NCI-H128 (cell line): ENCODE results near the gene OR2L3.
"Not testable (repeated sequence)": the region's sequence is repeated elsewhere in the genome, so short reads cannot be mapped to it uniquely, and the experiment has no call there.

Source experiments
- DNase-seq: peaks from one replicate; lab custom pipeline; 2025; ENCODE audit not compliant: unreplicated experiment; lab: John Stamatoyannopoulos, UW

OR2L3 gene, protein sequence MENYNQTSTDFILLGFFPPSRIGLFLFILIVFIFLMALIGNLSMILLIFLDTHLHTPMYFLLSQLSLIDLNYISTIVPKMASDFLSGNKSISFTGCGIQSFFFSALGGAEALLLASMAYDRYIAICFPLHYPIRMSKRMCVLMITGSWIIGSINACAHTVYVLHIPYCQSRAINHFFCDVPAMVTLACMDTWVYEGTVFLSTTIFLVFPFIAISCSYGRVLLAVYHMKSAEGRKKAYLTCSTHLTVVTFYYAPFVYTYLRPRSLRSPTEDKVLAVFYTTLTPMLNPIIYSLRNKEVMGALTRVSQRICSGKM

DNA sequence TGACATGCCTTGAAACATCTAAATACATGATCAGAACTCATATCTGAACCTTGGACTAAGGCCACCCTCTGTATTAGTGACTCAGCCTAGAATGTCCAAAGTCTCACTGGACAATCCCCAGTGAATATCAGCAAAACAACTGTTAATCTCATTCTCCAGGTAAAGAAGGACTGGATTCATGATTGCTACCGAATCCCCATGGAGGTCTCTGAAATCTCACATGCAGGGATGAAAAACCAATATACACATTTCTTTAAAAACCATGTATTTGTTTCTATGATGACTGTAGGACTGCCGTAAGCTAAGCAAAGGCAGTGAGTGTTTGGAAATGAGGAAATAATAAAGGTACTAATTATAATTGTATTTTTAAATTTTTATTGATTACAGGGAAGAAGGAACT lies at the start of gene OR2L3:
Gene OR2L3 (plus strand): TSS at position 301 of the 400 bp plus-strand sequence. CDS start 13,846 bp downstream, outside the sequence.
- no peak for DNase-seq

DNA sequence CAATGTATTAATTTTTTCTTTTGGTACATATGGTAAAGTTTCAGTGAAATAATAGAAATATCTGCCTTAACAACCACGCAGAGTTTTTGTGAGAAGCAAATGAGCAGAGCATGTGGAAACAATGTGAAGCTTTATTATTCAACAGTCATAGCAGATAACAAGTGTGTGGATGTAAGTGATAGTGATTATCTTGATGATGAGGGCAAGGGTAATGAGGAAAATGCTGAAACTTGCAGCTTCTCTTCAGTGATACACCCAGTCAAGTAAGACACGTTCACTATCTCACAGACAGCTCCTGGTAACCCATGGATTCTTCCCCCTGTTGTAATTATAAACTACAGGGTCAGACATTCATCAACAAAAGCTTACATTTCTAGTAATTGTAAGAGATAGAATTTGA lies 47.8 kb upstream of the OR2L3 start:
- DNase-seq, result no peak

DNA sequence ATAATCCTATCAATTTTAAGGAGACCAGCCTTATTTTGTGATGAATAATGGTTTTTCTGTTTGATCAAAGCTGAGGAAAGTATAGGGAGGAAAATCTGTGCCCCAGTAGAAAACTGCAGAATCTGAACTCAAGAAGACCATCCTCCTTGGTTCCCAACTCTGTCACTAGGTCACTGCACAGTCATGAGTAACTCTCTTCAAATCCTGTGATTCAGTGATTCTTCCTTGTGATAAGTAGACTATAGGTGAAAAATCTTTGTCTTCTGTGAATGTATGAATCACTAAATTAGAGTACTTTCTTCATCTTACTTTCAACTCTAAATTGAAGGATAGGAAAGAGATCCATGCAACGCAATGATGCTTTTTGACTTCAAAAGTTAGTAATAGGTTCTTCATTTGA lies 46.5 kb upstream of the OR2L3 start:
- DNase-seq, result no peak

DNA sequence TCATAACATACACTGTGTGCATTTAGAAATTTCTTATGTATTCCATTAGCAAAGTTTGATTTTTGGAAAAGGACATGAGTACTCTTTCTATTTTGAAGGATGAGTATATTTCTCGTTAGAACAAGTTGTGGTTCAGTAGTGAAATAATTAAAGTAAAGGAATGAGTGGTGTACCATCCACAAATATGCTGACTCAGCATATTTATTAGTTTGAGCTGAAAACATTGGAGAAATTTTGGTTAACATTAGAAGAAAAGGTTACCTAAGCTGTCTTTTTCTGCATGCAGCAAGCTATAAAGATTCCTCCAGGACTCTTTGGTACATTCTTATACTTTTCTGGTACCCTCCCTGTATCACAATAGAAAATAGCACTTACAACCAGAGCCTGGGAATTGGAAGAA lies 38.9 kb upstream of the OR2L3 start:
- DNase-seq, result no peak

DNA sequence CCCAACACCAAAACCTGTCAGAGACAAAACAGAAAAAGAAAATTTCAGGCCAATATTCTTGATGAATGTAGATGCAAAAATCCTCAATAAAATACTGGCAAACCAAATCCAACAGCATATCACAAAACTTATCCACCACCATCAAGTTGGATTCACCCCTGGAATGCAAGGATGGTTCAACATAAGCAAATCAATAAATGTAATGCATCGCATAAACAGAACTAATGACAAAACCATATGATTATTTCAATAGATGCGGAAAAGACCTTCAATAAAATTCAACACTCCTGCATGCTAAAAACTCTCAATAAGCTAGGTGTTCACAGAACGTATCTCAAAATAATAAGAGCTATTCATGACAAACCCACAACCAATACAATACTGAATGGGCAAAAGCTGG lies 37.0 kb upstream of the OR2L3 start:
- DNase-seq, result no peak

DNA sequence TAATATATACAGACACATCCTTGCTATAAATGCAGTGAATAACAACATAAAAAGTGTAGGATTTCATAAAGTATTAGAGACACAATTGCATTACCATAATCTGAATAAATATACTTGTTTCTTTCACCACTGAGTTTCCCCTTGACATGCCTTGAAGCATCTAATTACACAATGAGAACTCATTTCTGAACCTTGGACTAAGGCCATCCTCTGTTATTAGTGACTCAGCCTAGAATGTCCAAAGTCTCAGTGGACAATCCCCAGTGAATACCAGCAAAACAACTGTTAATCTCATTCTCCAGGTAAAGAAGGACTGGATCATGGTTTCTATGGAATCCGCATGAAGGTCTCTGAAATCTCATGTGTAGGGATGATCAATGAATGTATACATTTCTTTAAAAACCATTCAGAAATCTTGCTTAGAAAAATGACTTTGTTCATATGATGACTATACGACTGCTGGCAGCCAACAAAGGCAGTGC lies 33.4 kb upstream of the OR2L3 start, which contains the start of gene OR2L5:
Gene OR2L5 (plus strand): TSS at position 432 of the 482 bp plus-strand sequence. CDS start 8,288 bp downstream, outside the sequence.
- no peak for DNase-seq

DNA sequence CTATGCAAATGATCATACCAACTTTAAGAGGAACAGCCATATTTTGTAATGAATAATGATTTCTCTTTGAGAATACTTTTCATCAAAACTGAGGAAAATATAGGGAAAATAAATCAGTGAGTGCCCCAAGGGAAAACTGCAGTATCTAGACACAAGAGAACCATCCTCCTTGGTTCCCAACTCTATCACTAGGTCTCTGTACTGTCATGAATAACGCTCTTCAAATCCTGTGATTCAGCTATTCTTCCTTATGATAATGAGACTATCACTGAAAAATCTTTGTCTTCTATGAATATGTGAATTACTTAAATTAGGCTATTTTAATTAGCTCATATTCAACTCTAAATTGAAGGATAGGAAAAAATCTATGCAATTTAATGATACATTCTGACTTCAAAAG lies 30.8 kb upstream of the OR2L3 start:
- DNase-seq, result no peak

DNA sequence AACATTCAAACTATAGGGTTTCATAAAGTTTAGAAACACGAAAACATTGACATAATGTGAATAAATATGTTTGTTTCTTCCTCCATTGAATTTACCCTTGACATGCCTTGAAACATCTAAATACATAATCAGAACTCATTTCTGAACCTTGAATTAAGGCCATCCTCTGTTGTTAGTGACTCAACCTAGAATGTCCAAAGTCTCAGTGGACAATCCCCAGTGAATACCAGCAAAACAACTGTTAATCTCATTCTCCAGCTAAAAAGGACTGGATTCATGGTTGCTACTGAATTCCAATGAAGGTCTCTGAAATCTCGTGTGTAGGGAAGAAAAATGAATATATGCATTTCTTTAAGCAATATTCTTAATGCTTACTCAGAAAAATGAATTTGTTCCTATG lies 16.9 kb upstream of the OR2L3 start, which contains the start of gene OR2L2:
Gene OR2L2 (plus strand): TSS at position 301 of the 400 bp plus-strand sequence. CDS start 8,198 bp downstream, outside the sequence.
- no peak for DNase-seq

DNA sequence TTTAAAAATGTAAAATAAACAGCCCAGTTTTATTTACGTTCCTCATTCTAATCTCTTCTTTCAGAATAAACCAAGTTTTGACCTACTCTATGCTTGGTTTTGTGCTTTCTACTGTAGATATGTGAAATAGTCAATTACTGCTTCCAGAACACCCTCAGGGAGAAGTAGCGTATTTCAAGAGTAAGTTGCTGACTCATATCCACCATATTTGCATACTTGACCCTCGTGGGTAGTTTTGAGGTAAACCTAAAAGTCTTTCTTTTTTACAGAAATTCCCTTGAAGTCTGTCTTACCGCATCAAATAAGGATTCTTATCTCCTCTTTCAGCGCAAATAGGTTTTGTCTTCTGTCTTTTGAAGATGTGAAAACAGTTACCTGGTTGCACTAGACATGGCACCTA lies 1.4 kb upstream of the OR2L3 start:
- no peak for DNase-seq

DNA sequence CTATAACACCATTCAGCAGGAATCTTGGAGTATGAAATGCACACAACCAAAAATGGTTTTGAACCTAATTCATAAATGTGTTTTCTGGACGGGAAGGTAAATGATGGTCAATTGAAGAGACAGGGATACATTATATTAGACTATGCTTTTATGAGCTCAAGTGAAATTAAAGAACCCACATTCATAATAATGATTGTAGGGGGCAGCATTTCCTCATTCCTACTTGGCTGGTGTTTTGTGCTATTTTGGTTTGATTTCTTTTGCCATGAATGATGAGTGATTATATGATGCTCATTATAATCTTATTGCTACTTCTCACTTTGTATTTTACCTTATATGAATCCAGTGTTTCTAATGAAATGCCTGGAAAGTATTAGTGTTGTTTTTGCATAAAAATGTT lies 372 bp downstream of the OR2L3 start:
- no peak for DNase-seq

DNA sequence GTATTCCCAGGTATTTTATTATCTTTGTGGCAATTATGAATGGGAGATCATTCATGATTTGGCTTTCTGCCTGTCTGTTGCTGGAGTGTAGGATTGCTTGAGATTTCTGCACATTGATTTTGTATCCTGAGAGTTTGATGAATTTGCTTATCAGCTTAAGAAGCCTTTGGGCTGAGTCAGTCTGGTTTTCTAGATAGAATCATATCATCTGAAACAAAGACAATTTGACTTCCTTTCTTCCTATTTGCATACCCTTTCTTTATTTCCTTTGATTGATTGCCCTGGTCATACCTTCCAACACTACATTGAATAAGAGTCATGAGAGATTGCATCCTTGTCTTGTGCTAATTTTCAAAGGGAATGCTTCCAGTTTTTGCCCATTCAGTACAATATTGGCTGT lies 8.0 kb downstream of the OR2L3 start:
- DNase-seq, result no peak

DNA sequence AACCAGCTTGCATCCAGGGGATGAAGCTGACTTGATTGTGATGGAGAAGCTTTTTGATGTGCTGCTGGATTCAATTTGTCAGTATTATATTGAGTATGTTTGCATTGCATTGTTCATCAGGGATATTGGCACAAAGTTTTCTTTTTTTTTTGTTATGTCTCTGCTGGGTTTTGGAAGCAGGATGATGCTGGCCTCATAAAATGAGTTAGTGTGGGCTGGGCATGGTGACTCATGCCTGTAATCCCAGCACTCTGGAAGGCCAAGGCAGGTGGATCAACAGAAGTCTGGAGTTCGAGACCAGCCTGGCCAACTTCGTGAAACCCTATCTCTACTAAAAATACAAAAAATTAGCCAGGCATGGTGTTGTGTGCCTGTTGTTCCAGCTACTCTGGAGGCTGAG lies 8.6 kb downstream of the OR2L3 start:
- DNase-seq, result no peak

DNA sequence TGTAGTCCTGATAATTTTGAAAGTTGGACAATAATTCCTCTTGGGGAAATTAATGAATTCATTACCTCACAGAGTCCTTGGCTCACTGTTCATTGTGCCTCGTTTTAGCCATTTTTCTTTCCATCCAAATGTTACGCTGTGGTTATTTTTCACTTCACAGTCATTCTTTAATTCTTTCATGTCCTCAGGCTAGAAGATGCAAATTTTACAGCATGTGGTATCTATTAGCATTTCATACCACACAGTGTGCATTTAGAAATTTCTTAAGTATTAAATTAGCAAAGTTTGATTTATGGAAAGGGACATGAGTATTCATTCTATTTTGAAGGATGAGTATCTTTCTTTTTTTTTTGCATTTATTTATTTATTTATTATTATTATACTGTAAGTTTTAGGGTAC lies 18.4 kb downstream of the OR2L3 start:
- DNase-seq, result no peak

DNA sequence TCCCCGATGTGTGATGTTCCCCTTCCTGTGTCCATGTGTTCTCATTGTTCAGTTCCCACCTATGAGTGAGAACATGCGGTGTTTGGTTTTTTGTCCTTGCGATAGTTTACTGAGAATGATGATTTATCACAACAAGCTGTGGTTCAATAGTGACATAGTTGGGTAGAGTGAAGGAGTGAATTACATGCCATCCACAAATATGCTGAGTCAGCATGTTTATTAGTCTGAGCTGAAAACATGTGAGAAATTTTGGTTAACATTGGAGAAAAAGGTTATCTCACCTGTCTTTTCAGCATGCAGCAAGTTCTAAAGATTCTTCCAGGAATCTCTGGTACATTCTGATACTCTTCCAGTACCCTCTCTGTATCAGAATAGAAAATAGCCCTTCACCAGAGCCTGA lies 19.0 kb downstream of the OR2L3 start:
- no peak for DNase-seq

DNA sequence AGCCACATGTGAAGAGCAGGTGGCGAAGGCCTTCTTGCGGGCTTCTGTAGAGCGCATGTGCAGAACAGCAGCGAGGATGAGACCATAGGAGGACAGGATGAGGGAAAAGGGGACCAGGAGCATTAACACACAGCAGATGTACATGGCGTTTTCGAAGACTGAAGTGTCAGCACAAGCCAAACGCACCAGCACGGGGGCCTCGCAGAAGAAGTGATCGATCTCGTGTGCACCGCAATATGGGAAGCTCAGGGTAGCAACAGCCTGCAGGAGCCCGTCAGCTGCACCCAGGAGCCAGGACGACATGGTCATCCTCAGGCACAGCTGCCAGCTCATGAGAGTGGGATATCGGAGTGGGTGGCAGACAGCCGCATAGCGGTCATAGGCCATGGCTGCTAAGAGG lies 37.2 kb downstream of the OR2L3 start:
- DNase-seq, result not testable (repeated sequence)

DNA sequence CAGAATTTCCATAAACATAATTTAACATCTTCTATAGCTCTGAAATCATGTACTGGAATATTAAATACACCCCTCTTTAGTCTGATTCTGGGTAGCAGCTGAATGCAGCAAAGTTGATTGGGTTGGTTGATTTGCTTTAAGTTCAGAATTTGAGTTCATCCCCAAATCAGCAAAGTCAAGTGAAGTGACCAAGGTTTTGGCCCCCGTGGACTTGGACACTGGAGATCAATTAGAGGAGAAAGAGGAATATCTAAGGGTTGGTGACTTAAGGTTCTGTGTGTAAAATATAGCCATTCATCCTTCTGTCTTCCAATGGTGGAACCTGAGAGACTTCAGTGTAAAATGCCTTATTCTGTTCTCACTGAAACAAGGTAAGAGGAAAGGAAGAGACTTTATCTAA lies 48.2 kb downstream of the OR2L3 start, which contains the start of gene OR2L13:
Gene OR2L13 (plus strand): TSS at position 301 of the 400 bp plus-strand sequence. CDS start 4,192 bp downstream, outside the sequence.
- DNase-seq, result no peak

DNA sequence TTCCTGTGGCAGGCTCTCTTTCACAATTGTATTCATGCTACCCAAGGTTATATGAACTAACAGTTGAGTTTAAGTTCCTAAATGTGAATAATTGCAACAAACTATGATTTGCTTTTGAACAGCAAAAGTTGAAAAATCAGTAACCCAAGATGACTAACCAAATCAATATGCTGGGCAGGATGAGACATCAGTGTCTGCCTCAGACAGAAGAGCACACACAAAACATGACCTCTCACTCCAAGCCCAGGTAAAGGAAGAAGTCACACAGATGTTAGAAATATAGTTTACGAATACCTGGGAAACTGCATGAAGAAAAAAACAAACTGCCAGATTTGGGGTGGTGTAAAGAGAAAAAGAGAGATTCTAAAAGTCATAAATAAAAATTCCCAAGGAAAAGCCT lies 51.9 kb downstream of the OR2L3 start:
- no peak for DNase-seq

DNA sequence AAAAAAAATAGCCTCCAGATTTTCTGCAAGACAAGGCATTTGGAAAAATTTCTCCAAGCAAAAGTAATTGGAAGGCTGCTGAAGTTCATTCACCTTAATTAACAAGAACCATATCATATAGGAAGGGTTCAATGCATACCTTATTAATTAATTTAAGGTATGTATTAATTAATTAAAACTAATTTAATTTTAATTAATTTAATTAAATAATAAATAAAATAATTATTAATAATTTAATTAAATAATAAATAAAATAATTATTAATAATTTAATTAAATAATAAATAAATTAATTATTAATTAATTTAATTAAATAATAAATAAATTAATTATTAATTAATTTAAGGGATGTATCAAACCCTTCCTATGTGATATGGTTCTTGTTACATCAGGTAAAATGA lies 56.2 kb downstream of the OR2L3 start:
- no peak for DNase-seq

DNA sequence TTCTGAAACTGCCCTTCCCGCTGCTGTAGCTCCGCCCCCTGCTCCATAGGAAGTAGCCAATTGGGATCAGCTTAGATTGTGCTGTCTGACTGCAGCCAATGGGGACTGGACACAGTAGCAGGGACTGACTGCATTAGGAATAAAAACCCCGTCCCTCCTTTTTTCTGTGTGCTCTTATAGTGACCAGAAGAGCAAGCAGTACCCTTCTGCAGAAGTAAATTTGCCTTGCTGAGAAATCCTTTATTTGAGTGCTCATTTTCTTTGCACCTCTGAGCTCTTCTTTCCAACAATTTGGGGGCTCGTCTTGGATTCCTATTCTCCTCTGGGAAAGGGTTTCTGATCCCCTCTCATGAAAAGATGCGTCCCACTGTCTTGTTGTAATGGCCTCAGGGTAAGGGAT lies 64.5 kb downstream of the OR2L3 start:
- no peak for DNase-seq
